ENCODE results near the gene CADM1. TPM values are rescaled to one million over a fixed set of nuclear protein-coding genes. Genes with fewer than 3 reads are reported as not detected.

CADM1 gene
- total RNA-seq, 2 experiments from 2014 or later: 0.47 to 0.63 TPM

DNA sequence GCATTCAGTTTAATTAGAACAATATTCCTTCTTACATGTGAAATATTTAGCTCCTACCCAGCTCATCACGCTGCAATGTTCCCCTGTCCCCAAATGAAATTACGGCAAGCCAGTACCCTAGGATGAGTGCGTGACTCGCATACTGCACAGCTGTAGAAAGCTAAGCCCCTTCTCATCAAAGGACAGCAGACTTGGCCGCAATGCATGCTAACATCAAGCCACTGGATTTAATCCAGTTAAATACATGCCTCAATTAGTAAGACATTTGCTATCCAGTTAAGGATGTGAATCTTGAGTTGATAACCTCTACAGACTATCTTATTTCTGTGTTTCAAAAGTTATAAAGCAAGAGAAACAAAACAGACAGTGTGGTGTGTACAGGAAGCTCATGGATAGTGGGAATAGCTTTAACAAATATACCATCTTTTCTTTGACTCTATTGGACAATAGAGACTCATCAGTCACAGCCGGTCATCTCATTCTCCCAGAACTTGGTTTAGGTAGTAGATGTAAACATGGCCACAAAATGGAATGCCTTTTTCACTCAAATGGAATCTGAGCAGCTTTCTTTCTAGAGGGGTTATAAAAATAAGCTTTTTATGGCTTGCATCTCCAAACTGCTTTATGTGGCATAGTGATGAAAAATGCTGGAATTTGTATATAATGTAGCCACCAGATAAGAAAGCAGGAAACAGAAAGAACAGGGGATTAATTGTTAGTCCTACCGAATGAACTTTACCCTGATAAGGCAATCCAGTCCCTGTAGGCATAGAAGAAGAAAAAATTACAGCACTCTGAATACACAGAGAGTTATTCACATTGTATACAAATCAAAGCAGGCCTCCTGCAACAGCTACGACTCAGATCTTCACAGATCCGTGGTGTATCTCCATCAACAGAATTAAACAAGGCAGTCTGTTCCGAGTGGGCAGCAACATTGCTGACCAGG lies 224.1 kb downstream of the CADM1 start:
- H3K27me3 Mint-ChIP-seq: peaks cover 1% of the 10 kb centered on the region
- no peaks in the 10 kb centered on the region for H3K4me1 Mint-ChIP-seq (ENCODE audit: low read depth)
- H3K27ac Mint-ChIP-seq: no peak overlapping the region
- H3K9me3 Mint-ChIP-seq: no peaks in the 10 kb centered on the region
- CTCF ChIA-PET: interaction anchor here (1.1 kb wide), 1 partner anchor 11 kb away, joined by 3 read pairs; no protein-coding TSS in a partner anchor
- POLR2A ChIA-PET: no interaction called here
- no peaks in the 10 kb centered on the region for H3K36me3 Mint-ChIP-seq (ENCODE audit: low read depth)
- intact Hi-C loops (cut with micrococcal nuclease): no loop called here
- no peak overlapping the region for H3K4me3 Mint-ChIP-seq
- DNase-seq: no peak
- ATAC-seq: no peak
- no peak for TF ChIP-seq CTCF (IDR thresholded peaks at IDR 0.05)

DNA sequence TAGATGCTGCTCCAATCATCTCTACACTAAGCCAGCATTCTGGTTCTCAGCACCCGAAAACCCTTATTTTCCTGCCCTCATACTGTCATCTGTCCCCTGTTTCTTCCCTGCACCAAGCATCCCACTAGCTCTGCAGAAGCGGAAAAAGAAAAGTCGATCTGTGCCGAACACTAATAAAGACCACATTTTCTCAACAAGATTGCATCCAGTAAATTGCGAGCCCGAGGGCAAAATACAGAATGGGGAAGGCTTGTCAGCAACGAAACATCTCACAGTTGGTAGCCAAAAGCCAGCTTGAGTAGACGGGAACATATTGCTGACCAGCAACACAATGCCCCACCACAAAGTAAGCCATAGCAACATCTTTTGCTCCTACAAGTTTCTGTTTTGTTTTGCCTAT lies 227.4 kb downstream of the CADM1 start:
- H3K4me3 Mint-ChIP-seq: no peak overlapping the region
- intact Hi-C loops (cut with micrococcal nuclease): no loop called here
- H3K4me1 Mint-ChIP-seq (ENCODE audit: low read depth): no peaks in the 10 kb centered on the region
- TF ChIP-seq CTCF (IDR thresholded peaks at IDR 0.05): no peak
- no peaks in the 10 kb centered on the region for H3K36me3 Mint-ChIP-seq (ENCODE audit: low read depth)
- DNase-seq (no peak), ATAC-seq (no peak)
- POLR2A ChIA-PET: no interaction called here
- no peak overlapping the region for H3K27ac Mint-ChIP-seq
- H3K27me3 Mint-ChIP-seq: peaks cover 1% of the 10 kb centered on the region
- H3K9me3 Mint-ChIP-seq: no peaks in the 10 kb centered on the region
- CTCF ChIA-PET: no interaction called here

GRCh38 chr11:115276191-115276590 lies 228.0 kb downstream of the CADM1 start:
- no peak overlapping the region for H3K4me3 Mint-ChIP-seq
- TF ChIP-seq CTCF (IDR thresholded peaks at IDR 0.05): no peak
- no peaks in the 10 kb centered on the region for H3K4me1 Mint-ChIP-seq (ENCODE audit: low read depth)
- no peaks in the 10 kb centered on the region for H3K36me3 Mint-ChIP-seq (ENCODE audit: low read depth)
- H3K9me3 Mint-ChIP-seq: no peaks in the 10 kb centered on the region
- ChIA-PET CTCF (no interaction called here), POLR2A (no interaction called here)
- peaks cover 1% of the 10 kb centered on the region for H3K27me3 Mint-ChIP-seq
- DNase-seq (no peak), ATAC-seq (no peak)
- no peak overlapping the region for H3K27ac Mint-ChIP-seq
- intact Hi-C loops (cut with micrococcal nuclease): no loop called here

DNA sequence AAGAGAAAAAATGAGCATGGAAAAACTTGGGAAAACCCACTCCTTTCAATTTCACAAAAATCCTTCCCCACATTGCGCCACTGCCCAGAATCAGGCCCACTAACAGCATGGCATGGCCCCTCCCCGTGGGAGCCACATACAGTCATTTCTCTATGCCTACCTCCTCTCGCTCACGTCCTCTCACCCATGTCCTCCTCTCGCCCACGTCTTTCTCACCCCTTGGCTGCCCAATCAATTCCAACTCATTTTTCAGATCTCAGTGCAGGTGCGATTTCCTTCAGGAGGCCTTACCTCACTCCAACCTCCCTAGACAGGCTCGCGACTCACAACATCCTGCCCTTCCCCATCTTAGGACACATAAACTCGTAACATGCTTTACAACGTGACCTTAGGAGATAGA lies 229.2 kb downstream of the CADM1 start:
- ChIA-PET CTCF (no interaction called here), POLR2A (no interaction called here)
- TF ChIP-seq CTCF (IDR thresholded peaks at IDR 0.05): no peak
- Mint-ChIP-seq H3K4me1 (ENCODE audit: low read depth) (no peaks in the 10 kb centered on the region), H3K36me3 (ENCODE audit: low read depth) (no peaks in the 10 kb centered on the region), H3K4me3 (no peak overlapping the region), H3K9me3 (no peaks in the 10 kb centered on the region), H3K27me3 (peaks cover 1% of the 10 kb centered on the region), H3K27ac (no peak overlapping the region)
- ATAC-seq (no peak), DNase-seq (no peak)
- intact Hi-C loops (cut with micrococcal nuclease): no loop called here

DNA sequence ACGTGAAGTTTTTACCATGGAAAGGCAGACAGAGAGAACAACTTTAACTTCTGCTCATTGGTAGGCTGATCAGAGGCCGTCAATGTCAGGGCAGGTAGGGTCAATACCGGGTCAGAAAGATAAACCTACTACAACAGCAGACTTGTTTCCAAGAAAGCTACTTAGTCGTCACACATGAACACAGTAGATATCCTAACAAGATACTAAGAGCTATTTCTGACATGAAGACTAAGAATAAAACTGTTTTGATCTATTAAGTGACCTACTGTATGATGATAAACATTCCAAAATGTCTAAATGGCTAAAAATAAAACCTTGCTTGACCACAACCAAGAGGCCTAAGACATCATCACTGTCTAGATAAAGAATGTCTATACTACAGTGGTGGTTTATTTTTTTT lies 231.3 kb downstream of the CADM1 start:
- ChIA-PET POLR2A (no interaction called here), CTCF (no interaction called here)
- TF ChIP-seq CTCF (IDR thresholded peaks at IDR 0.05): no peak
- intact Hi-C loops (cut with micrococcal nuclease): no loop called here
- Mint-ChIP-seq H3K4me3 (no peak overlapping the region), H3K27me3 (peaks cover 2% of the 10 kb centered on the region), H3K4me1 (ENCODE audit: low read depth) (no peaks in the 10 kb centered on the region), H3K27ac (no peak overlapping the region), H3K36me3 (ENCODE audit: low read depth) (no peaks in the 10 kb centered on the region), H3K9me3 (no peaks in the 10 kb centered on the region)
- ATAC-seq: no peak
- DNase-seq: no peak
